ENCODE data around the gene SLC2A3. TPM values are rescaled to one million over a fixed set of nuclear protein-coding genes. Genes with fewer than 3 reads are reported as not detected.
"Not testable (repeated sequence)": the region's sequence is repeated elsewhere in the genome, so short reads cannot be mapped to it uniquely, and the experiment has no call there.

The SLC2A3 gene
- total RNA-seq, 4 donors from 2014 or later, result 9.2 to 81.0 (median 40.1) TPM

- no peaks in the 10 kb centered on the region for H3K27me3 ChIP-seq
- no peak overlapping the region for H3K27ac ChIP-seq
- intact Hi-C loops (cut with DNase I), result no loop called here
- no peak for DNase-seq
- no peaks in the 10 kb centered on the region for H3K36me3 ChIP-seq
- H3K4me3 ChIP-seq (replicated peaks in 1 of 3), result no peak overlapping the region
- H3K4me1 ChIP-seq, result no peaks in the 10 kb centered on the region
- no peaks in the 10 kb centered on the region for H3K9me3 ChIP-seq
- WGBS, 2 donors, result 25% methylated on average over 1 of the region's 1 CpG
- TF ChIP-seq POLR2A (IDR thresholded peaks at IDR 0.05) (no peak), CTCF (IDR thresholded peaks at IDR 0.05) (no peak)
Observed at GRCh38 chr12:7905071-7905470, 30.9 kb downstream of the SLC2A3 start.

DNA sequence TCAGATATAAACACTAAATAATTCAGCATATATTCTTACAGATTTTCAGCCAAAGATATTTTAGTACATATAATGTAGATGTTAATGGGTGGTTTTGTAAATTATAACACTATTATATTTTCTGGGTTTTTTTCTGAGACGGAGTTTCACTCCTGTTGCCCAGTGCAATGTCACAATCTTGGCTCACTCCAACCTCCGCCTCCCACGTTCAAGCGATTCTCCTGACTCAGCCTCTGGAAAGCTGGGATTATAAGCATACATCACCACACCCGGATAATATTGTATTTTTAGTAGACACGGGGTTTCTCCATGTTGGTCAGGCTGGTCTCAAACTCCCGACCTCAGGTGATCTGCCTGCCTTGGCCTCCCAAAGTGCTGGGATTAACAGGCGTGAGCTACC, 33.6 kb downstream of the SLC2A3 start:
- intact Hi-C loops (cut with DNase I); H3K36me3 ChIP-seq; H3K4me1 ChIP-seq; H3K27ac ChIP-seq; H3K9me3 ChIP-seq; DNase-seq; H3K4me3 ChIP-seq (replicated peaks in 1 of 3); H3K27me3 ChIP-seq: not testable (repeated sequence)
- WGBS, 2 donors, result 88 to 92% methylated on average over 8 of the region's 8 CpGs

GRCh38 chr12:7899755-7900154, 36.2 kb downstream of the SLC2A3 start:
- no peaks in the 10 kb centered on the region for H3K4me1 ChIP-seq
- no peak overlapping the region for H3K27ac ChIP-seq
- TF ChIP-seq POLR2A (IDR thresholded peaks at IDR 0.05) (no peak), CTCF (IDR thresholded peaks at IDR 0.05) (no peak)
- no peaks in the 10 kb centered on the region for H3K9me3 ChIP-seq
- no peak overlapping the region for H3K4me3 ChIP-seq (replicated peaks in 1 of 3)
- H3K36me3 ChIP-seq, result no peaks in the 10 kb centered on the region
- no peak for DNase-seq
- 89 to 90% methylated on average over 7 of the region's 7 CpGs for WGBS, 2 donors
- intact Hi-C loops (cut with DNase I), result no loop called here
- no peaks in the 10 kb centered on the region for H3K27me3 ChIP-seq

GRCh38 chr12:7896726-7897125, 39.3 kb downstream of the SLC2A3 start:
- H3K4me1 ChIP-seq; DNase-seq; H3K4me3 ChIP-seq (replicated peaks in 1 of 3); H3K27ac ChIP-seq; H3K9me3 ChIP-seq; H3K27me3 ChIP-seq; H3K36me3 ChIP-seq; intact Hi-C loops (cut with DNase I): not testable (repeated sequence)
- 86 to 90% methylated on average over 4 of the region's 4 CpGs for WGBS, 2 donors

GRCh38 chr12:7892186-7892980, 43.6 kb downstream of the SLC2A3 start:
- H3K4me3 ChIP-seq (replicated peaks in 1 of 3), result no peak overlapping the region
- no peak for TF ChIP-seq POLR2A (IDR thresholded peaks at IDR 0.05)
- no peak for TF ChIP-seq CTCF (IDR thresholded peaks at IDR 0.05)
- no peaks in the 10 kb centered on the region for H3K27me3 ChIP-seq
- no peak for DNase-seq
- intact Hi-C loops (cut with DNase I), result no loop called here
- 79 to 85% methylated on average over 4 of the region's 4 CpGs for WGBS, 2 donors
- no peaks in the 10 kb centered on the region for H3K9me3 ChIP-seq
- no peak overlapping the region for H3K27ac ChIP-seq
- H3K4me1 ChIP-seq, result no peaks in the 10 kb centered on the region
- H3K36me3 ChIP-seq, result no peaks in the 10 kb centered on the region

- H3K36me3 ChIP-seq, result no peaks in the 10 kb centered on the region
- WGBS, 2 donors, result 59 to 67% methylated on average over 3 of the region's 3 CpGs
- intact Hi-C loops (cut with DNase I), result no loop called here
- H3K4me3 ChIP-seq (replicated peaks in 1 of 3), result no peak overlapping the region
- H3K9me3 ChIP-seq, result no peaks in the 10 kb centered on the region
- H3K27me3 ChIP-seq, result no peaks in the 10 kb centered on the region
- TF ChIP-seq POLR2A (IDR thresholded peaks at IDR 0.05), result no peak
- no peak for TF ChIP-seq CTCF (IDR thresholded peaks at IDR 0.05)
- no peak for DNase-seq
- H3K27ac ChIP-seq, result no peak overlapping the region
- H3K4me1 ChIP-seq, result no peaks in the 10 kb centered on the region
Observed at GRCh38 chr12:7884689-7885088, 51.3 kb downstream of the SLC2A3 start.

- H3K36me3 ChIP-seq; H3K4me1 ChIP-seq; DNase-seq; H3K27ac ChIP-seq; intact Hi-C loops (cut with DNase I); H3K4me3 ChIP-seq (replicated peaks in 1 of 3); H3K9me3 ChIP-seq; H3K27me3 ChIP-seq: not testable (repeated sequence)
- 79 to 84% methylated on average over 4 of the region's 4 CpGs for whole genome bisulfite sequencing, 2 donors
Observed at GRCh38 chr12:7881736-7882120, 54.3 kb downstream of the SLC2A3 start.

GRCh38 chr12:7880952-7881735, 54.8 kb downstream of the SLC2A3 start:
- H3K27me3 ChIP-seq; H3K4me3 ChIP-seq (replicated peaks in 1 of 3); H3K9me3 ChIP-seq; H3K4me1 ChIP-seq; H3K27ac ChIP-seq; intact Hi-C loops (cut with DNase I); H3K36me3 ChIP-seq; DNase-seq: not testable (repeated sequence)
- WGBS, 2 donors, result 85 to 93% methylated on average over 26 to 52 of the region's 52 CpGs
